Measurements from ENCODE around the gene TOR3A. TPM values are rescaled to one million over a fixed set of nuclear protein-coding genes. Genes with fewer than 3 reads are reported as not detected.

TOR3A gene
- total RNA-seq, 4 donors from 2014 or later: 19.2 to 42.9 (median 33.9) TPM

- H3K27ac ChIP-seq: no peak overlapping the region
- no peak for DNase-seq
- no peaks in the 10 kb centered on the region for H3K4me1 ChIP-seq
- H3K36me3 ChIP-seq: peaks cover 0 to 47% (median 0%) of the 10 kb centered on the region in 3 donors
- no peaks in the 10 kb centered on the region for H3K9me3 ChIP-seq
- H3K4me3 ChIP-seq: no peak overlapping the region
- no peak for TF ChIP-seq POLR2A (IDR thresholded peaks at IDR 0.05)
- no peak for TF ChIP-seq CTCF (IDR thresholded peaks at IDR 0.05)
- H3K27me3 ChIP-seq: no peaks in the 10 kb centered on the region
Observed at GRCh38 chr1:179119513-179119912, 37.6 kb downstream of the TOR3A start.

- no peak for DNase-seq
- Histone ChIP-seq H3K36me3 (peaks cover 0 to 47% (median 0%) of the 10 kb centered on the region in 3 donors), H3K9me3 (no peaks in the 10 kb centered on the region), H3K27me3 (no peaks in the 10 kb centered on the region), H3K4me1 (no peaks in the 10 kb centered on the region), H3K4me3 (no peak overlapping the region), H3K27ac (no peak overlapping the region)
- no peak for TF ChIP-seq CTCF (IDR thresholded peaks at IDR 0.05)
- TF ChIP-seq POLR2A (IDR thresholded peaks at IDR 0.05): no peak
Observed at GRCh38 chr1:179120736-179121135, 38.9 kb downstream of the TOR3A start.

GRCh38 chr1:179121159-179121938, 39.5 kb downstream of the TOR3A start:
- no peaks in the 10 kb centered on the region for H3K27me3 ChIP-seq
- TF ChIP-seq CTCF (IDR thresholded peaks at IDR 0.05) (peak; percentile 6 to 57 (median 54)), POLR2A (IDR thresholded peaks at IDR 0.05) (no peak)
- peak in 2 of 3 donors; percentile 29 to 62 for DNase-seq
- H3K27ac ChIP-seq: no peak overlapping the region
- no peaks in the 10 kb centered on the region for H3K9me3 ChIP-seq
- peaks cover 0 to 47% (median 0%) of the 10 kb centered on the region in 3 donors for H3K36me3 ChIP-seq
- no peaks in the 10 kb centered on the region for H3K4me1 ChIP-seq
- H3K4me3 ChIP-seq: no peak overlapping the region

GRCh38 chr1:179124873-179125272, 43.0 kb downstream of the TOR3A start:
- Histone ChIP-seq H3K4me3 (no peak overlapping the region), H3K27ac (no peak overlapping the region), H3K27me3 (no peaks in the 10 kb centered on the region), H3K9me3 (no peaks in the 10 kb centered on the region), H3K36me3 (peaks cover 0 to 21% (median 0%) of the 10 kb centered on the region in 3 donors), H3K4me1 (peaks cover 0 to 7% (median 0%) of the 10 kb centered on the region in 4 donors)
- DNase-seq: no peak
- TF ChIP-seq POLR2A (IDR thresholded peaks at IDR 0.05) (no peak), CTCF (IDR thresholded peaks at IDR 0.05) (no peak)

GRCh38 chr1:179126338-179127060, 44.6 kb downstream of the TOR3A start:
- no peak for DNase-seq
- Histone ChIP-seq H3K36me3 (peaks cover 0 to 6% (median 0%) of the 10 kb centered on the region in 3 donors), H3K4me3 (no peak overlapping the region), H3K27ac (no peak overlapping the region), H3K4me1 (peaks cover 0 to 10% (median 0%) of the 10 kb centered on the region in 4 donors), H3K27me3 (no peaks in the 10 kb centered on the region), H3K9me3 (no peaks in the 10 kb centered on the region)
- TF ChIP-seq POLR2A (IDR thresholded peaks at IDR 0.05) (no peak), CTCF (IDR thresholded peaks at IDR 0.05) (no peak)
